RWPE2 (cell line): ENCODE measurements around the gene DES.

Source experiments
- ATAC-seq: fragments of 200-7000 bp; cut with Tn5 transposase; 3 replicates; pipeline ENCODE4 v1.9.1; 2021; ENCODE audit warnings: low read depth
- DNase-seq: peaks from one replicate; pipeline ENCODE4 v3.0.0-alpha.2; 2020; ENCODE audit warnings: low spot score
- H3K27ac ChIP-seq: fragments of 450-650 bp; 2 replicates; pipeline ENCODE4 v1.5.1; 2017; ENCODE audit warnings: mild to moderate bottlenecking; ENCODE audit not compliant: poor library complexity, severe bottlenecking
- H3K27me3 ChIP-seq: fragments of 250-450 bp; sonication (Bioruptor Pico); 2 replicates; pipeline ENCODE4 v1.5.1; 2021; ENCODE audit warnings: mild to moderate bottlenecking, moderate library complexity; ENCODE audit not compliant: insufficient read depth, poor library complexity, severe bottlenecking
- H3K36me3 ChIP-seq: fragments of 250-450 bp; sonication (Bioruptor Pico); 2 replicates; pipeline ENCODE4 v1.5.1; 2020; ENCODE audit warnings: low read depth, mild to moderate bottlenecking, moderate library complexity
- H3K4me1 ChIP-seq: fragments of 250-450 bp; sonication (Bioruptor Pico); 2 replicates; pipeline ENCODE4 v1.5.1; 2021; ENCODE audit warnings: mild to moderate bottlenecking, moderate library complexity; ENCODE audit not compliant: insufficient read depth, poor library complexity, severe bottlenecking
- H3K4me3 ChIP-seq: fragments of 250-450 bp; sonication (Bioruptor Pico); 2 replicates; pipeline ENCODE4 v1.5.1; 2021; ENCODE audit warnings: mild to moderate bottlenecking, moderate library complexity; ENCODE audit not compliant: severe bottlenecking
- H3K9me3 ChIP-seq: fragments of 250-450 bp; sonication (Bioruptor Pico); 2 replicates; pipeline ENCODE4 v1.5.1; 2021; ENCODE audit warnings: mild to moderate bottlenecking, moderate library complexity; ENCODE audit not compliant: severe bottlenecking
- TF ChIP-seq, protein P1 (sequence below): fragments of 450-650 bp; IDR thresholded peaks from one replicate; pipeline ENCODE4 v1.5.1; 2017; ENCODE audit warnings: mild to moderate bottlenecking, moderate library complexity; ENCODE audit not compliant: poor library complexity, severe bottlenecking

Gene DES

GRCh38 chr2:219416938-219417337 is 1.2 kb upstream of the DES start:
- Histone ChIP-seq H3K27me3 (peaks cover 12% of the 10 kb centered on the region), H3K27ac (no peak overlapping the region), H3K4me3 (no peak overlapping the region), H3K4me1 (no peaks in the 10 kb centered on the region), H3K9me3 (peaks cover 3% of the 10 kb centered on the region), H3K36me3 (no peaks in the 10 kb centered on the region)
- ATAC-seq (no peak), DNase-seq (no peak)
- TF ChIP-seq, protein P1, sequence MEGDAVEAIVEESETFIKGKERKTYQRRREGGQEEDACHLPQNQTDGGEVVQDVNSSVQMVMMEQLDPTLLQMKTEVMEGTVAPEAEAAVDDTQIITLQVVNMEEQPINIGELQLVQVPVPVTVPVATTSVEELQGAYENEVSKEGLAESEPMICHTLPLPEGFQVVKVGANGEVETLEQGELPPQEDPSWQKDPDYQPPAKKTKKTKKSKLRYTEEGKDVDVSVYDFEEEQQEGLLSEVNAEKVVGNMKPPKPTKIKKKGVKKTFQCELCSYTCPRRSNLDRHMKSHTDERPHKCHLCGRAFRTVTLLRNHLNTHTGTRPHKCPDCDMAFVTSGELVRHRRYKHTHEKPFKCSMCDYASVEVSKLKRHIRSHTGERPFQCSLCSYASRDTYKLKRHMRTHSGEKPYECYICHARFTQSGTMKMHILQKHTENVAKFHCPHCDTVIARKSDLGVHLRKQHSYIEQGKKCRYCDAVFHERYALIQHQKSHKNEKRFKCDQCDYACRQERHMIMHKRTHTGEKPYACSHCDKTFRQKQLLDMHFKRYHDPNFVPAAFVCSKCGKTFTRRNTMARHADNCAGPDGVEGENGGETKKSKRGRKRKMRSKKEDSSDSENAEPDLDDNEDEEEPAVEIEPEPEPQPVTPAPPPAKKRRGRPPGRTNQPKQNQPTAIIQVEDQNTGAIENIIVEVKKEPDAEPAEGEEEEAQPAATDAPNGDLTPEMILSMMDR = no peak

GRCh38 chr2:219417374-219417773 is 803 bp upstream of the DES start:
- Histone ChIP-seq H3K27ac (no peak overlapping the region), H3K4me3 (no peak overlapping the region), H3K9me3 (peaks cover 3% of the 10 kb centered on the region), H3K36me3 (no peaks in the 10 kb centered on the region), H3K27me3 (peaks cover 12% of the 10 kb centered on the region), H3K4me1 (no peaks in the 10 kb centered on the region)
- TF ChIP-seq, protein P1 = no peak
- ATAC-seq (no peak), DNase-seq (no peak)

DNA sequence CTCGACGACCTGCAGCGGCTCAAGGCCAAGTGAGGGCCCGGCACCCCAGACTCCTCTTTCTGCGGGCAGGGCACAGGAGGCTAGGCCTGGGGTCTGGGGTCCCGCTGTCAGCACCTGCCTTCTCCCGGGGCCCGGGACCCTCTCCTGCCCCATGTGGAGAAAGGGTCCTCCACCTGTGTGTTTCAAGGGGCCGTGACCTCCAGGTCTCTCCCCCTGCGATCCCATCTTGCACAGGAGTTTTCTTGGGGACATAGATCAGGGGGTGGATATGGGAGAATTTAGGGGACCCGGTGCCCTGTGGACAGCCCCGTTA is 791 bp downstream of the DES start:
- H3K36me3 ChIP-seq = no peaks in the 10 kb centered on the region
- no peak overlapping the region for H3K27ac ChIP-seq
- DNase-seq (no peak), ATAC-seq (no peak)
- no peaks in the 10 kb centered on the region for H3K9me3 ChIP-seq
- H3K27me3 ChIP-seq = peaks cover 12% of the 10 kb centered on the region
- no peak overlapping the region for H3K4me3 ChIP-seq
- no peaks in the 10 kb centered on the region for H3K4me1 ChIP-seq
- TF ChIP-seq, protein P1 = no peak

- H3K9me3 ChIP-seq = no peaks in the 10 kb centered on the region
- no peaks in the 10 kb centered on the region for H3K36me3 ChIP-seq
- no peaks in the 10 kb centered on the region for H3K4me1 ChIP-seq
- H3K4me3 ChIP-seq = no peak overlapping the region
- no peak for ATAC-seq
- no peak overlapping the region for H3K27ac ChIP-seq
- peaks cover 12% of the 10 kb centered on the region for H3K27me3 ChIP-seq
- no peak for DNase-seq
- TF ChIP-seq, protein P1 = no peak
Measured at GRCh38 chr2:219419331-219420197, 1.4 kb downstream of the DES start.

DNA sequence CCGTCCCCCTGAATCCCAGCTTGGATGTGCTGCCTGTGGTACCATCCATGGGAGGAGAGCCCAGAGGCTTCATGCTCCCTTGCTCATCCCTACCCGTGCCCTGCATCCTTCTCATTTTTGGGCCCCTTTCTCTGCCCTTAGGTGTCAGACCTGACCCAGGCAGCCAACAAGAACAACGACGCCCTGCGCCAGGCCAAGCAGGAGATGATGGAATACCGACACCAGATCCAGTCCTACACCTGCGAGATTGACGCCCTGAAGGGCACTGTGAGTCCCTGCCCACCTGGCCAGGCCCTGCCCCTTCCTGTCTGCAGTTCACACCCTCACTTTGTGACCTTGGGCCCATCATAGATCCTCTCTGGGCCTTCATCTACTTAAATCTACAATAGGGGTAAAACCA is 2.5 kb downstream of the DES start:
- Histone ChIP-seq H3K4me1 (no peaks in the 10 kb centered on the region), H3K36me3 (no peaks in the 10 kb centered on the region), H3K27me3 (peaks cover 12% of the 10 kb centered on the region), H3K9me3 (no peaks in the 10 kb centered on the region), H3K27ac (no peak overlapping the region), H3K4me3 (no peak overlapping the region)
- ATAC-seq = no peak
- TF ChIP-seq, protein P1 = no peak
- DNase-seq = no peak
